Skeletal muscle satellite cell (primary cell): Measurements from ENCODE around the gene C2orf78.

Source experiments
- H3K27me3 ChIP-seq: 2 replicates; pipeline ENCODE4 v1.7.0; 2013; ENCODE audit warnings: low read length; ENCODE audit not compliant: control insufficient read depth, insufficient read depth
- H3K36me3 ChIP-seq: 2 replicates; pipeline ENCODE4 v1.7.0; 2013; ENCODE audit warnings: mild to moderate bottlenecking, control low read depth, low read length; ENCODE audit not compliant: insufficient read depth
- H3K4me1 ChIP-seq: 2 replicates; pipeline ENCODE4 v1.7.0; 2013; ENCODE audit warnings: low read length; ENCODE audit not compliant: control insufficient read depth, insufficient read depth
- H3K4me2 ChIP-seq: 2 replicates; pipeline ENCODE4 v1.7.0; 2013; ENCODE audit warnings: mild to moderate bottlenecking, low read length
- H3K4me3 ChIP-seq: 2 replicates; pipeline ENCODE4 v1.7.0; 2013; ENCODE audit warnings: low read length
- H3K9ac ChIP-seq: 2 replicates; pipeline ENCODE4 v1.7.0; 2013; ENCODE audit warnings: mild to moderate bottlenecking, low read depth, low read length, moderate library complexity
- H3K9me3 ChIP-seq: replicated peaks from 2 replicates; pipeline ENCODE4 v1.7.0; 2013; ENCODE audit warnings: mild to moderate bottlenecking, control low read depth, low read length

The C2orf78 gene

GRCh38 chr2:73841912-73842738, 58.1 kb downstream of the C2orf78 start:
- no peak overlapping the region for H3K9ac ChIP-seq
- H3K4me3 ChIP-seq, result no peak overlapping the region
- no peaks in the 10 kb centered on the region for H3K27me3 ChIP-seq
- H3K4me1 ChIP-seq, result peaks cover 18% of the 10 kb centered on the region
- H3K9me3 ChIP-seq, result no peaks in the 10 kb centered on the region
- peaks cover 27% of the 10 kb centered on the region for H3K36me3 ChIP-seq
- no peak overlapping the region for H3K4me2 ChIP-seq

DNA sequence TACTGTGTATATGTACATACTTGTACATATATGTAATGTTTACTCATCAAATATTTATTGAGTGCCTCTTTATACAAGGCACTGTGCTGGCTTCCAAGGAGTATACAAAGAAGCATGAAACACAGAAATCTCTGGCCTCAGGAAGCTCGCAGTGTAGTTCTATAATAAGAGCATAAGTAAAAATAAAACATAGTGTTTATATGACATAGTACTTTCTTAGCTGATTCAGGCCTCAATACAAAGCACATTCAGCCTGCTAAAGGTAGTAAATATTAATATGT, 58.7 kb downstream of the C2orf78 start:
- H3K4me1 ChIP-seq, result peaks cover 18% of the 10 kb centered on the region
- H3K4me3 ChIP-seq, result no peak overlapping the region
- H3K9ac ChIP-seq, result no peak overlapping the region
- H3K9me3 ChIP-seq, result no peaks in the 10 kb centered on the region
- H3K4me2 ChIP-seq, result no peak overlapping the region
- no peaks in the 10 kb centered on the region for H3K27me3 ChIP-seq
- H3K36me3 ChIP-seq, result peaks cover 32% of the 10 kb centered on the region

- H3K9me3 ChIP-seq, result no peaks in the 10 kb centered on the region
- H3K4me2 ChIP-seq, result no peak overlapping the region
- H3K9ac ChIP-seq, result no peak overlapping the region
- H3K36me3 ChIP-seq, result peaks cover 43% of the 10 kb centered on the region
- no peak overlapping the region for H3K4me3 ChIP-seq
- H3K4me1 ChIP-seq, result peaks cover 9% of the 10 kb centered on the region
- H3K27me3 ChIP-seq, result no peaks in the 10 kb centered on the region
These were observed 60.1 kb downstream of the C2orf78 start for GRCh38 chr2:73844087-73844486.

DNA sequence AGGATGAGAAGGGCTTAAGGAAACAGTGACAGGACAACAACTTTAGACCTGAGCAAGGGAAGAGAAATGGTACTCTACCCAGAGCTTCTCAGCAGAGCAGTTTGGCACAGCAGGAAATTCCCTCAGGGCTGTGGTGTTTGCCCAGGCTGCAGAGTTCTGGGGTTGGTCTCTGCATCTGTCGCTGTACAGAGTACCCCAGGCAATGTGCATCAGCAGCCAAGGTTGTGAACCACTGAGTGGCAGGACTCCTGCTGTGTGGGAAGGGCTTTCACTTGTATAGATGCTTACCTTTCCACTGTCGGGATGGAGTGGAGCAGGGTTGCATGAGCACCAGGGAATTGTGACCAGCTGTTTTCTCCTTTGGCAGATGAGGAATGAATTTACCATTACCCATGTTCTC, 66.0 kb downstream of the C2orf78 start:
- Histone ChIP-seq H3K27me3 (no peaks in the 10 kb centered on the region), H3K36me3 (peaks cover 75% of the 10 kb centered on the region), H3K9ac (no peak overlapping the region), H3K4me2 (no peak overlapping the region), H3K4me3 (no peak overlapping the region), H3K4me1 (peaks cover 10% of the 10 kb centered on the region), H3K9me3 (no peaks in the 10 kb centered on the region)

GRCh38 chr2:73851274-73851673, 67.3 kb downstream of the C2orf78 start:
- Histone ChIP-seq H3K9me3 (no peaks in the 10 kb centered on the region), H3K4me2 (no peak overlapping the region), H3K9ac (no peak overlapping the region), H3K36me3 (peaks cover 72% of the 10 kb centered on the region), H3K27me3 (no peaks in the 10 kb centered on the region), H3K4me1 (peaks cover 15% of the 10 kb centered on the region), H3K4me3 (no peak overlapping the region)

DNA sequence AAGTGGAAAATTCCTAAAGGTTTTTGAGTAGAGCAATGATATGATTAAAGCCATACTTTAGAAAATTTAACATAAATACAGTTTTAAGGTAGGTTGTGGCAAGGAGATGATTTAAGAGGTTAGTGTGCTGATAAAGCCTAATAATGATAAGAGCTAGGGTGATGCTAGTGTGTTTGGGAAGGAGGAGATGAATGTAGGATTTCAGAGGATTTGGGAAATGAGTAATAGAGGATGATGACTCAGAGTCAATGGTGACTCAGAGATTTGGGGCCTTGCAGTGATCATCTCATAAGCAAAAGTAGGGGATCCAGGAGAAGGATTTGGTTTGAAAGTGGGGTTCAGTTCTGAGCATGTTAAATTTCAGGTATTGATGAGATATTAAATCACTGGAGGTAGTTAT, 68.0 kb downstream of the C2orf78 start:
- peaks cover 22% of the 10 kb centered on the region for H3K4me1 ChIP-seq
- no peak overlapping the region for H3K9ac ChIP-seq
- H3K36me3 ChIP-seq, result peaks cover 74% of the 10 kb centered on the region

GRCh38 chr2:73855526-73855925, 71.5 kb downstream of the C2orf78 start:
- Histone ChIP-seq H3K9ac (no peak overlapping the region), H3K36me3 (peaks cover 60% of the 10 kb centered on the region), H3K4me2 (no peak overlapping the region), H3K4me3 (no peak overlapping the region), H3K9me3 (no peaks in the 10 kb centered on the region), H3K27me3 (no peaks in the 10 kb centered on the region), H3K4me1 (peaks cover 31% of the 10 kb centered on the region)

More for the DNA sequence above, 68.0 kb downstream of the C2orf78 start:
- no peaks in the 10 kb centered on the region for H3K27me3 ChIP-seq
- H3K9me3 ChIP-seq, result no peaks in the 10 kb centered on the region
- H3K4me2 ChIP-seq, result peak overlapping the region; percentile 11
- H3K4me3 ChIP-seq, result no peak overlapping the region

DNA sequence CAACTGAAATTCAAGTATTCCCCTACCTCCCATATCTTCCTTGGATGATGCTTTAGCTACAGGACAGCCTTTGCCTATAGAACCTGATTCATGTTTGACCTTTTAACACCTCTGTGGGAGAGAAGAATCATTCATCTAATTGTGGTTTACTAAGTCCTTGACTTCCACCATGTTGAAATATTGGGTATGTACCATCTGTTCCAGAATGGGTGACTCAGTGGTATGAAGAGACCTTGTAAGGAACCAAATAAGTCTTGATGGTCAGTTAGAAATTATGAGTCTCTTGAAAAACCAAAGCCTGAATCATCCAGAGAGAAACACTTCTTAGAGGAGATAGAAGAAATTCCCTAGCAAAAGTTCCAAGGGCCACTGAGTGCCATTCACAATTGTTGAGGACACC, 72.2 kb downstream of the C2orf78 start:
- peaks cover 31% of the 10 kb centered on the region for H3K4me1 ChIP-seq
- H3K36me3 ChIP-seq, result peaks cover 61% of the 10 kb centered on the region
- H3K9ac ChIP-seq, result no peak overlapping the region
- H3K4me2 ChIP-seq, result no peak overlapping the region
- peak overlapping the region; percentile 25 for H3K4me3 ChIP-seq
- no peaks in the 10 kb centered on the region for H3K27me3 ChIP-seq
- no peaks in the 10 kb centered on the region for H3K9me3 ChIP-seq

DNA sequence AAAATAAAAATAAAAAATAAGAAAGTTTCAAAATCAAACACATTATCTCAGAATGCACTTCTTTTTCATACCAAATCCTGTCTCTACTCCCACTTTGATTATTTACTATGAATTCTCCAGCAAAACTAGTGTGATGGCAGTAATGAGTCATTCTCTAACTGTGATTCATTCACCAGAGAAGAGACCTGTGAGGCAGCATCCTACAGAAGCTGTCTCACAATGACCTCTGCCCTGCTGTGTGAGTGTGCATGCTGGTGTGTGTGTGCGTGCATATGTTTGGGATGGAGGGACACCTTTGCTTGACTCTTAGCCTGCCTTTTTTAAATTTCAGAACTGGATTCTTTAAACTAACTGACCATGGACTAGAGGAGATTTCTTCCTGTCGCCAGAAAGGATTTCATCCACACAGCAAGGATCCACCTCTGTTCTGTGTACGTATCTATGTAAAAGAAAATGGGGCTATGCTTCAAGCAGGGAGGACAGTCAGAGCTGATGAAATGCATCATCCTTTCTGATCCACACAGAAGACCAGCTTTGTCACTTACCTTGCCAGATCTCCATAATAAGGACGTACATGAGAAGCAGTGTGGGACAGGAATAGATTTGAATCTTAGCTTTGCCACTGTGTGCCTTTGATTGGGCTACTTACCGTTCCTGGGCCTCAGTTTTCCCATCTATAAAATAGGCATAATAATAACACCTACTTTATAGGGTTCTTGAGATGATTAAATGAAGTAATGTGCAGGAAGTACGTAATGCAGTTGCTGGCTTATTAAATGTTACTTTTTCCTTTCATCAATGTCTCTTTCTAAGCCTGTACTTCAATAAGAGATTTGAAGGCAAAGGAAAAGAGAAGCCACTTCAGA, 76.0 kb downstream of the C2orf78 start:
- no peak overlapping the region for H3K4me2 ChIP-seq
- peaks cover 59% of the 10 kb centered on the region for H3K36me3 ChIP-seq
- H3K9ac ChIP-seq, result no peak overlapping the region
- no peaks in the 10 kb centered on the region for H3K27me3 ChIP-seq
- no peaks in the 10 kb centered on the region for H3K9me3 ChIP-seq
- H3K4me3 ChIP-seq, result no peak overlapping the region
- H3K4me1 ChIP-seq, result peaks cover 21% of the 10 kb centered on the region

DNA sequence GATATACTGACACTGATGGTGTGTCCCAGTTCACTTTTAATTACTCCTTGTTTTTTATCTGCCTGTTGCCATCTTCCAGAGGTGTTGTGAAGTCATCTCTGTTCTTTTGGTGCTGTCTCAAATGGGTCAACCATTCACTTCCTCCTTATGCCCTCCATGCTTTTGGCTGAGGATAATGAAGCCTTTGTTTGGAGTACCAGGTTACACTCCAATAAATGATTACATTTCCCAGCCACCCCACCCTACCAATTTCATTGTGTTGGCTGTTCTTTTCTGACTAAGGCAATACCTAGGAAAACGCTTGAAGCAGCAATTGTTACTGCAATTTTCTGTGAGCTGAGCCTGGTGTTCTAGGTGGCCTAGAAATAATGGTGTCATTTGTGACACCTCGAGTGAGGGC, 79.0 kb downstream of the C2orf78 start:
- Histone ChIP-seq H3K9ac (no peak overlapping the region), H3K4me2 (no peak overlapping the region), H3K4me3 (no peak overlapping the region), H3K27me3 (no peaks in the 10 kb centered on the region), H3K36me3 (peaks cover 59% of the 10 kb centered on the region), H3K9me3 (no peaks in the 10 kb centered on the region), H3K4me1 (peaks cover 8% of the 10 kb centered on the region)
